Stimulated activated CD4-positive, alpha-beta T cell treated with anti-CD3 and anti-CD28 coated beads, TNF-alpha, amount 100 ng/mL, for 48 hours (primary cell): ENCODE measurements around the gene KCNJ6.

Source experiments
- DNase-seq, 3 donors: peaks; one replicate each; pipeline ENCODE4 v3.0.0-alpha.2; 2020; ENCODE audit warnings: low read depth in 3 of 3

Gene KCNJ6

DNA sequence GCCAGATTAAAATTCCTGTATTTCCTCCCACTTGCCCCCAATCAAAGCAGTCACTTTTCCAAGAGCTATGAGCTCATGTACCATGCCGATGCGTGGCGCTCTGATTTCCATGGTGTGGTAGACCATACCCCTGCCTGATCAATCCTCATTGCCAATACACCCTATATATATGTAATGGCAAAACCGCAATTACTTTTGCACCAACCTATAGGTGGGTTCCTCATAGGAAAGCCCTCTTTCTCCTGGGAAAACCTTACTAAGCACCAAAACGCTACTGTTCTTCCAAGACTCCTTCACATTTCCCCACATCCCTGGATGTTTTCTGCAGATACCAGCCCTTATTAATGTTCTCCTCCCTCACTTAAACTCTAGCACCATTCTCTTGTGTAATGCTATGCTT lies 11.0 kb downstream of the KCNJ6 start:
- no peak for DNase-seq

DNA sequence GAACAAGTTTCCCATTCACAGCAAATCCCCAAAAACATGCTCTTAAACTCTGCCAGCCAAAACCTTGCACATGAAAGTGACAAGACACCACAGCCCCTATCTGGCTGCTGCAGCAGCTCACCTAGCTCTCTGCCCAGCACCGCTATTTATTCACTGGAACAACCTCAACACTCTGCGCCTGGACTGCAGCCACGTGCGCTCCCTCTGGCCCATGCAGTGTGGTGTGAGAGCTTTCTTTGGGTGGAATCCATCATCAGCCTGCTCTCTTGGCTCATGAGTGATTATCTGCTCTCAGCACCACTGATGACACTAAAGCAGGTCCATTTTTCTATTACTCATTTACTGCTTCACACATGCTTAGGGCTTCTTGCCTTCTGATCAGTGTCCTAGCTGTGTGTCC lies 11.4 kb downstream of the KCNJ6 start:
- DNase-seq, result no peak

DNA sequence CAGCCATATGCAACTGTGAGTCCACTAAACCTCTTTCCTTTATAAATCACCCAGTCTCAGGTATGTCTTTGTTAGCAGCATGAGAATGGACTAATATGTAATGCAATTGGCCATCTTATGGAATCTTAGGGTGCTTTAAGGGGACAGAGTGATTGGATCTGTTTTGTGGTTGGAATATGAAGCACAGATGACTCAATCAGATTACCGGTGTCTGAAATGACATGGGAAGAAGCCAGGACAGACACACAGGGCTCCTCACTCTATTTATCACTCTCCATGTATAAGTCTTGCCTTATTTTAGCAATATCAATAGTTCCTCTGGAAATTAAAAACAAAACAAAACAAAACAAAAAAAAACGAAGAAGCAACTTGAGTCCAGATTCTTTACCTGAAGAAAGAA lies 12.9 kb downstream of the KCNJ6 start:
- DNase-seq, result no peak

- no peak for DNase-seq
These were observed 17.1 kb downstream of the KCNJ6 start for GRCh38 chr21:37899146-37899545.

GRCh38 chr21:37896788-37897187 lies 19.5 kb downstream of the KCNJ6 start:
- DNase-seq, result no peak

DNA sequence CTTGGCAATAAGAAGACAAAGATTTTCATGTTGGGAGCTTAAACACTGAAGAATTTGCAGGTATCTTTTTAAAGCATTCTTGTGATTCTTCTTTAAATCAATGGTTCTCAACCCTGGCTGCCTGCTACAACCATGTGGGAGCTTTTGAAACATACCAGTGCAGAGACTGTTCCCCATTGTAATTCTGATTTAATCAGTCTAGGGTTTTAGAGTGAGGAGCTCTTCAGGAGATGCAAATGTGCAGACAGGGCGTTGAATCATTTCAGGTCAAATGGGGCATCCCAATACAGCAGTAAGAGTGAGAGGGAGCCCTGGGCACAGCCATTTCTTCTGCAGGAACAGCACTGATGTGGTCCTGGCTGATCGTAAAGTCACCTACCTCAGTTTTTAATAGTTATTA lies 24.3 kb downstream of the KCNJ6 start:
- DNase-seq, result no peak

- DNase-seq, result no peak
These were observed 27.6 kb downstream of the KCNJ6 start for GRCh38 chr21:37888659-37889058.

GRCh38 chr21:37886726-37887299 lies 29.4 kb downstream of the KCNJ6 start:
- DNase-seq, result no peak

DNA sequence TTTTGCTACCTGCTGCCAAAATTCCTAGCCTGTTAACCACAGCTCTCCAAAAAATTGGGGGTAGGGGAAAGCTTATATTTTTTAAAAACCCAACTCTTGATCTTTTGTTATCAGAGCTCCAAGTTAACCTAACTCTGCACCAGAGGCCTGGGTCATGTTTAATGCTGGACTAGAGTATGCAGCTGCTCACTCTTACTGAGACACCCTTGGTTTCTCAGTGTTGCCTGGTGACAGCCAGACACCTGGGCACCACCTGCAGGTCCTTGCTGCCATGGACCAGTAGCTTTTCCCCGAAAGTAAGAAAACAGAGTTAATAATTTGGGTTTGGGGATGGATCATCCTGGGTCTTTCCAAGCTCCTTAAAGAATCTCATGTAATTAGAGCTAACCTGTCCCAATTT lies 30.1 kb downstream of the KCNJ6 start:
- DNase-seq, result no peak

DNA sequence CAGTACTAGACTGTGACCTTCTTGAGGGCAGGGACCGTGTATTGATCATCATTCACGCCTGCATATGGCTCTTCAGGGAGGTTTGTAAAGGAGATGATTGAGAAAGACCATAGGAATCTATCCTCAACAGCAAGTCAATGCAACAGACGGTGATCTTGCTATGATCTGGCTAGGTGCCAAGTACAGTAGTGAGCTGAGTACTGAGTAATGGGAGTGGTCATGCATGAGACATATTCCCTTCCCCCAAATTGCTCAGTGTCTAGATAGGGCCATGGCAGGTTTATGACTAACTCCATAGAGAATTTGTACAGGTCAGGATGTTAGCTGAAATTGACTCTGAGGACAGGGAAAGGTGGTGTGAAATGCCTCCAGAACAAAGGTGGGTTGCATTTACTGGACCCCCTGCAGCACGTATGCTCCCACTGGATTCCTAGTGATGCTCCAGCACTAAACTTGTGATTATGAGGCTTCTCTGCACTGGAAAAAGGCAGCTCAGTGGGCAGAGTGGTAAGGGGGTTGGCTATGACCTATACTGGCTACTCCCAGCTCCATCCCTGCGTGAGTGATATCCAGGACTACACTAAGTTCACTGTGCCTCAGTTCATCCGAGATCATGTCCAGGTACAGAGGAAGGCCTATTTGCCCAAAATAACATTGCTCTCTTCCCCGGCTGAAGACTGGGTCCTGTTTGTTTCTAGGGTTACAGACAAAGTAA lies 37.2 kb downstream of the KCNJ6 start:
- no peak for DNase-seq

DNA sequence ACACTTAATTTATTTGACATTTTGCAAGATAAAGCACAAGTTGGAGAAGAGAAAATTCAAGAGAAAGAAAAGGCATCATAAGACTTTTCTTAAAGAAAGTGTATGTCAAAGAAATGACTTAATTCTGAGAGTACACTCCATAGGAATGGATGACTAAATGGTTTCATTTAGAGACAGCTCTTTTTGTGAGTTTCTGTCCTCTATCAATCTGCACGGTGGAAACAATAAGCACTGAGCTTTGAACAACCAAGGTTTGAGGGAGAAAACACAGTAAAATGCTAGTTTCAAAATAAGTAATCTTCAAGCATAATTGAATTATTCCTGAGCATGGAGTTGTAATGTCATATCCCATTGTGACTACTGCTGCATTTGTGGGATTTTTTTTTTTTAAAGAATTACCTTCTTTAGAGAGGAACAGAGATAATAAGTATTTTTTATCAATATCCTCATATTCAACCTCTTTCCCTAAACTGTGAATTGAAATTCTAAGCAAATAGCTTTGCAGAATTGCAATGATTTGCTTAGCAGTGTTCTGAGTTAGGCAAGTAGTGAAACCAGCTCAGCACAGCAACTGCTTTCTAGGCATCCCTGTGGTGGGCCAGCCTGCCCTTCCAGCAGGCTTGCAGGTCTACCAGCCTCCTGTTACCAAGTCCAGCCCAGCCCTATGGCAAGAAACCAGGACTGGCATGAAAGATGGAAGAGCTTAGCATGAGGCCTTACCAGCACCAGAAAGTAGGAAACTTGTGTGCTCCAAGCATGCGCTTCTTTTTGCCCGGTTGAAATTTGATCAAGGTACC lies 38.2 kb downstream of the KCNJ6 start:
- no peak for DNase-seq

DNA sequence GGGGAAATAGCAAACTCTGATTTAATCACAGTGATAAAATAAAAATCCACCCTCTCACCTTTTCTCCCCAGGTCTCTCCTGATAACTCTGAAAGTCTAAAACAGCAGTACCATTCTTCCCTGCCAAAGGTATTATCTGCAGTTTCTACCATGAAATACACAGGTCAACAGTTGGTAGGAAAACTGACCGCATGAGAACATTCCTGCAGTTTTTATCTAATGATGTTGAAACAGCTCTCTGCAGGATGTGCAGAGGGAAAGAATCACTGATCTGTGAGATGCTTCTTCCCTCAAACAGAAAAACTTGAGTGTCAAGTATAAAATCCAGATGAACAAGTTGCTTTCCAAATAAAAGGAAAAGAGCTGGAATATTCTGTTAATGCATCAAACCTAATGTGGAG lies 39.1 kb downstream of the KCNJ6 start:
- no peak for DNase-seq

DNA sequence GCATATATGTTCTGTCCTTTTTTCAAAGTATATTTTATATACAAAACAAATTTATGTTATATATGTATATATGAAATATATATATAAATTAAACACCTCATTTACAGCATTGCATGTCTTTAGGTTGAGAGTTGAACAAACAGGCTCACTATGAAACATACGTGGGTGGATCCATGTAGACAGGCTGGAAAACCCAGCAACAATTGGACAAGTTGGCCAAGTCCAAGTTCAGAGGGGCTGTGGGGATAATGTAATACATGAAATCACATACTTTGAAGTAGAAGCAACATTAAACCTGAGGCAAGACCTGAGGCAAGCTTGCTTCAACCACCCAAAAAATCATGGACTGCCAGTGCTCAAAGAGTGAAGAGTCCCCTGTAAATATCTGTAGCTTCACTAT lies 39.7 kb downstream of the KCNJ6 start:
- no peak for DNase-seq

- DNase-seq, result no peak
These were observed 41.1 kb downstream of the KCNJ6 start for GRCh38 chr21:37874904-37875780.

GRCh38 chr21:37874481-37874880 lies 41.8 kb downstream of the KCNJ6 start:
- DNase-seq, result no peak

DNA sequence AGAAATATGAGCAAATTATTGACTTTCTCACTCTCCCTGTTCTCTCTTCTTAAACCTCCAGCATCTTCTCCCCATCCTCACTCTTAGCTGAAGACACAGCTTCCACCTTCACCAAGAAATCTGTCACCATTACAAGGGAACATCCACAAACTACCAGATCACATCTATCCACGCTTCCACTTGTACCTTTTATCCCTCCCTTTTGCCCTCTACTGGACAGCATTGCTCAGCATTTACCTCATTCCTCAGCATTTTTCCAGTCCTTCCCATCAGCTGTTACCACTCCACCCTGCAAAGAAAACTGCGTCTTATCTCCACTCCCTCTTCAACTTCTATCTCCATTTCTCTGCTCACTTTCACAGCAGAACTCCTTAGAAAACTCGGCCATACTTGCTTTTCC lies 42.6 kb downstream of the KCNJ6 start:
- no peak for DNase-seq

DNA sequence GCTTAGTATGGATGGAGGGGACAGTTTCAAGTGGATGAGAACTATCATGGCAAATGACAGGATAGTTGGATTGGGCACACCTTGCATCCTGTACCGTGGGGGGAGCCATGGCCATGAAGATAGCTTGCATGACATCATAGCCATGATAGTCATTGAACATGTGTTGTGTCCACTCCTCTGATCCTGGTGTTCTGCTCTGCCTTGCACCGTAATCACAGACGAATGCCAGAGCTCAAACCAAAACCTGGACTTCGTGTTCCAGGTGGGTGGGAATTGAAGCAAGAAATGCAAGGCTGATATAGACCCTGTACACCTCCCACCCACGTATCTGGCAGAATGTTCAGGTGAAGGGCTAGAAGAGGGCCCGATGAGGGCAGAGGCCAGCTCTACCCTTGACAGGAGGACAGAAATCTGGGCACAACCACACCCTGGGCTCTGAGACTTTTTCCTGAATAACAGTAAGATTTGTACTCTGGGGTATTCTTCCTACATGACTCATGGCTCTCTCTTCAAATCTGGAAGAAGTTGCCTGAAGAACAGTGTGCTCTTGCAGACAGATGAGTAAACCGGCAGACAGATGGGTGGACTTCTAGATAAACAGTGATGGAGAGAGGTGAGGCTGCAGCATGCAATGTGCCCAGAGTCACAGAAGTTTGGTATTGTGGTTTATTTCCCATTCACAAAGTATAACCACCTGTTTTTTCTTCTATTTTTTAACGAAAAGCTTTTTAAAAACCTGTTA lies 45.0 kb downstream of the KCNJ6 start:
- no peak for DNase-seq

GRCh38 chr21:37870221-37870620 lies 46.0 kb downstream of the KCNJ6 start:
- DNase-seq, result no peak

- DNase-seq, result no peak
These were observed 46.6 kb downstream of the KCNJ6 start for GRCh38 chr21:37869661-37870060.

DNA sequence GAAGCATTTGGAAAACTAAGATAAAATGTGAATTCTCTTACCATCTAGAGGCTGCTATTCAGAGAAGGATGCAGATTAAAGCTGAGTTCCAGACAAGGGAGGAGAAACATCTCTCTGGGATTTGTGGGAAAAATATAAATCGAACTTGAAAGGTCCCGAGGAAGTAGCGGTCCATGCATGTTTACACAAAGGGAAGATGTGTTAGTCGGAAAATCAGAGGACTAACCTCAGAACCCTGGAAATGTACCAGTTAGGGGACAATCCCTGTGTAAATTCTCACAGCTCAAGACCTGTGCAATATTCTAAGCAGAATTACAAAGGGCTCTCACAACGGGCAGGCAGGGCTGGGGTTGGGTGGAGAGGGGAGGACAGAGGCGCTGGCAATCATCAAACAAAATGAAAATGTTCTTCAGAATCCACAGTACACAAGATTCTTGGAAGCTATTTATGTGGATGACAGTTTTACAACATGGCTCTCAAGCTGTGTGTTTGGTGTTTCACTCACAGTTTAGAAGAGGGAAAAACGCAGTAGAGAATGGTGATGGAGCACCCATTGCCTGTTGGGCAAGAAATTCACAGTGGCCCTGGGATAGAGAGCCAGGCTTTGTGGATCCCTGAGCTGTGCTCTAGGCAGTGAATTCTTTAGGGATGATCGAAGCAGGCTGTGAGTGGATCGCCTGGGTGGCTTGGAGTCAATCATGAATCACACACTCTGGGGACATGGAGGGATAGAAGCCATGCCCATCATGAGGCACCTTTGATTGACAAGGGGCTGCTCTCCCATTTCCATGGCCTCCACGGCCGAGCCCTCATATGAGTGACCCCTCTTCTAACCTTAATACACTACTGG lies 47.6 kb downstream of the KCNJ6 start:
- no peak for DNase-seq
